HG02852 (cell line): Measurements from ENCODE around the gene CUEDC2.

Experiments
- ATAC-seq: cut with Tn5 transposase; IDR thresholded peaks from one replicate; pipeline ENCODE4 v1.9.1; 2021; ENCODE audit warnings: mild to moderate bottlenecking, moderate library complexity; ENCODE audit not compliant: unreplicated experiment

Gene CUEDC2

DNA sequence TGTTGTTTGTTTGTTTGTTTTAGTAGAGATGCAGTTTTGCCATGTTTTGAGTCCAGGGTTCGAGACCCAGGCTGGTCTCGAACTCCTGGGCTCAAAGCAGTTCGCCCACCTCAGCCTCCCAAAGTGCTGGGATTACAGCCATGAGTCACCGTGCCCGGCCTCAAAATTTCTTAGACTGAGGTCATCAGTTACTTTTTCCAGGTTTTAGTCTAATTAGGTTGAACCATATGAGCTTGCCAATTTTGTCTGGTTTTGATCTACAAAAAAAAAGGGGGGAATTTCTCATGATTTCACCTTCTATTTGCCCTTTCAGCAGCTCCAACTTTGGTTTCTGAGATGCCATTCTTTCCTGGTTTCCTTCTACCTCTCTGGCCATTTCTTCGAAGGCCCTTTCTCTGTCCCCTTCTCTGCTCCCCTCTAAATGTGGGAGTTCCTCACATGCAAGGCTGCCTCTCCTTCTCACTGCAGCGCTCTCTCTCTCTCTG is 5.5 kb downstream of the CUEDC2 start:
- ATAC-seq: no peak

GRCh38 chr10:102425444-102425843 is 6.9 kb downstream of the CUEDC2 start:
- no peak for ATAC-seq

GRCh38 chr10:102424916-102425315 is 7.5 kb downstream of the CUEDC2 start:
- no peak for ATAC-seq

DNA sequence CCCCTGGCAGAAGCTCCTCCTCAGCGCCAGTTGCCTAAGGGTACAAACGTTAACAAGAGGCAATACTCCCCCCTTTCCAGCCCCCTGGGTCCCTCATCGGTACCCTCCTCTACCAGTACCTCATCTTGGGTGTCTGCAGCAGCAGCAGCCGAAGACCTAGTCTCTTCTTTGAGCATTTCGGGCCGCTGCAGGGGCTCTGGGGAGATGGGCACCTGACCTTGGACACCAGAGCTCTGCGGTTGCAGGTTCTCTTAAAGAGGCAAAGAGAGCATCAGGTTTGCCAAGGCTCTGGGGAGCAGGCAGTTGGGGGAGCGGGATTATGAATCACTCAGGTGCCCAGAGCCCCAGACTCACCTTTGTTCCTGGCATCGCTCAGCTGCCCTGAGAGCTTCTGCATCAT is 8.2 kb downstream of the CUEDC2 start:
- no peak for ATAC-seq

DNA sequence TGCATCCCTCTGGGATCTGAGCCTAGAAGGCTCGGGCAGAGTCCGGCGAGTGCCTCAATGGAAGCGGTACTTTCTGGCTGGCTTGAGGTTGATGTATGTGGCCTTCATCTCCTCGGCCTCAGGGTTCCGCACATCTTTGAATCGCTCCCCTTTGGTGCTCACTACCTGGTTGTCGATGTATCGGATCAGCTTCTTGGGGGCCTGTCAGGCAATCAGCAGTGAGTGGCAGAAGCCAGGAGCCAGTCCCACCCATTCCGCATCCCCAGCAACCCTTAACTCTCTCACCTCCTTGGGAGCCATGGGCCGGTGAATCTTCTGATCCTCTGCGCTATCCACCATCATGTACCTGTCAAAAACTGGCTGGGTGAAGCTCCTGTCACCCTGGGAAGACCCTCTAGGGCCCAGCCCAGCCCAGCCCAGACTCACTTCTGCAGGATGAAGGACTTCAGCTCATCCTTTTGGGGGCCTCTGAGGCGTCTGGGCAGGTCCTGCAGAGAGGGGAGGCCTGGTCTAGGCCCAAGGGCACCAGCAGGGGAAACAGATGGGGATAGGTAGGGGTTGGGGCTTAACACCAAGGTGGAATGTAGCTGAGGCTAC is 8.9 kb downstream of the CUEDC2 start:
- ATAC-seq: no peak

GRCh38 chr10:102422545-102423129 is 9.7 kb downstream of the CUEDC2 start:
- no peak for ATAC-seq

GRCh38 chr10:102421757-102422512 is 10.4 kb downstream of the CUEDC2 start:
- no peak for ATAC-seq

- ATAC-seq: peak; percentile 5
Measured at GRCh38 chr10:102421507-102421756, 10.9 kb downstream of the CUEDC2 start.

DNA sequence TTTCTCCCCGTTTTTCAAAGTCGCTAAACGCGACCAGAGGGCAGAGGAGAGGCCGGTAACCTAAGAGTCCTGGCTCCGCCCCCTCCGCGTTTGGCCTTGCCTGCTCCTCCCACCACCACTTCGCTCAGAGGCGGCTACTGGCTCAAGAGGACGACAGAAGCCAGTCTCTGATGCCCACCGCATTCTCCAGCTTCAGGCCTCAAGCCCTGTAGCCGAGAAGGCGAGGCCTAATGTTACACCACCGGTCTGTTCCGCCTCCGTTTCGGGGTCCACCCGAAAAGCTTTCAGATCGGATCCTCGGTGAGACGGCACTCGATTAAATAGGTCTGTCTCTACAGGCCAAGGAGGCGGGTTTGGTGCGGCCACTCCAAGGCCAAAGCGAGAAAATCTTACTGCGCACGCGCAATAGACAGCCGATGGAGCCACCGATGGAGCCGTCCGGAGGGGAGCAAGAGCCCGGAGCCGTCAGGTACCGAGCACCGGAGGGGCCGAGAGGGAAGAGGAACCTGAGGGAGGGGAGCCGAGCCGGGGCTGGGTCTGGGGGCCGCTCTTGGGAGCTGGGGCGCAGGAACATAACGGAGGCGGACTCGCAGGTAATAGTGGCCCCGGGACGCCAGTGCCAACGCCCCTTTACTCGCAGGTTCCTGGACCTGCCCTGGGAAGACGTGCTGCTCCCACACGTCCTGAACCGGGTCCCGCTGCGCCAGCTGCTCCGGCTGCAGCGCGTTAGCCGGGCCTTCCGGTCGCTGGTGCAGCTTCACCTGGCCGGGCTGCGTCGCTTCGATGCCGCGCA is 11.5 kb downstream of the CUEDC2 start, which contains the start of gene FBXL15:
Gene FBXL15, plus strand, starts transcription at position 123 of the 793 bp plus-strand sequence. Its CDS starts 294 bp downstream, at position 417.
- peak; percentile 77 for ATAC-seq

DNA sequence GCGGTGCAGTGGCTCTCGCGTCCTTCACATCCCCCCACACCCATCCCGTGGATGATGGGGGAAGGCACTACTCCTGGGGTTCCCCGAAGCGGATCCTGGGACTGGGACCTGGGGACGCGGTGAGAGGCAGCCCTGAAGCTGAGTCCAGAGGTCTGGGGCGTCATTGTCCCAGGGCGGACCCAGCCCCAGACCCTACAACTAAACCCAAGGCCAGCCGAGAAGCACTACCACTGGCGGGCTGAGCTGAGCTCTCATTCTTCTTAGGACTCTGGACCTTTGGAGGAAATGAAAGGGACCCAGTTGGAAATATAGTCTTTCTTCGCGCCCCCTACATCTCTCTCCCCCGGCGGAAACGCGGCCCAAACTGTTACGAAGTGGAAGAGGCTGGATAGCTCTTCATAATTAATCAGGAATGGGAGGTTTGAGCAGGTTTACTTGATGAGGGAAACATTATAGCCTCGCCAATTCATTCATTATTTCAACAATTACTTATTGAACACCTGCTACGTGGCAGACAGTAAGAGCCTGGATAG is 12.1 kb downstream of the CUEDC2 start:
- no peak for ATAC-seq

GRCh38 chr10:102419269-102420180 is 12.8 kb downstream of the CUEDC2 start:
- no peak for ATAC-seq

DNA sequence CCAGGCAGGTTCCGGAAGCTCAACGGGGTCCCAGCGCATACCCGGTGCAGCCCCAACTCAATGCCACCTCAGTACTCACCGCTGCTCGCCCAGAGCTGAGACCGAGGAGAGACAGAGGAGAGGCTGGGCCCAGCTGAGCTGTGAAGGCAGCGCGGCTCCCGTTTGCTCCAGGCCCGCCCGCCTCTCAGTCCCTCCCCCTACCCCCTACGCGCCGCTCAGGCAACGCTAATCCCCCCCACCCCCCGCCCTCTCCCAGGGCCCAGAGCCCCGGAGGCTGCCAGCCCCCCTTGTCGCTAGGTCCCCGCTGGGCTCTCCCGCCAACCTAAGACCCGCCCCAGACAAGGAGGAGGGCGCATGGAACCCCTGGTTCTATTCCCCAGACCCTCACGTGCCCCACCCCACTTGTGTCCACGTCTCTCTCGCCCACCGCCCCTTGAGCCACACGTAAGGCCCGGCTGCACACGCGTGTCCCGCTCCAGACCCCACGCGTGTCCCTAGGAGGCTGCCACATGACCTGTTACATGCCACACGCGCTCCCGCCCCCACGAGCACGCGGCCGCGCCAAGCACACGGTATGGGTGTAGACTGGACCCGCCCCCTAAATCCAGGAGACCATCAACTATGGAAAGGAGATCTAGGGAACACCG is 13.6 kb downstream of the CUEDC2 start, which contains the start of gene PSD:
Gene PSD, minus strand, starts transcription at position 164 of the 647 bp plus-strand sequence. CDS start 1,747 bp downstream, outside the sequence.
- ATAC-seq: no peak

- ATAC-seq: no peak
Measured at GRCh38 chr10:102416695-102417094, 15.7 kb downstream of the CUEDC2 start.

DNA sequence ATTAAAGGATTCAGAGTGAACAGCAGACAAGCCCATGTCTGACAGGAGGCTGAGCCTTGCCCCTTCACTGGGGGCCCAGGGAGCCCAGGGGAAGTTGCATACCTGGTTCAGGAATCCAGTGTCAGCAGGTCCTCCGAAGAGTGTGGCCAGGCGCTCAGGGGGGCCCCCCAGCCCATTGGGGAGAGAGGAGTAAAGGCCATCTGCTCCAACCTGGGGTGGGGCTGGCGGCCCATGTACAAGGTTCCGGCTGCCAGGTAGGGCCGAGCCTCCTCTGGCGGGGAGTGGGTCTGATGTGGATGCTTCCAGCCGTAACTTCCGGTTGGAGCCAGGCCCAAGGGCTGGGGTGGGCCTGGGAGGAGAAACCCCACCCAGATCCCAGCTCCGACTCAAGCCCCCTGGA is 16.1 kb downstream of the CUEDC2 start:
- no peak for ATAC-seq

GRCh38 chr10:102414749-102415148 is 17.6 kb downstream of the CUEDC2 start:
- no peak for ATAC-seq

DNA sequence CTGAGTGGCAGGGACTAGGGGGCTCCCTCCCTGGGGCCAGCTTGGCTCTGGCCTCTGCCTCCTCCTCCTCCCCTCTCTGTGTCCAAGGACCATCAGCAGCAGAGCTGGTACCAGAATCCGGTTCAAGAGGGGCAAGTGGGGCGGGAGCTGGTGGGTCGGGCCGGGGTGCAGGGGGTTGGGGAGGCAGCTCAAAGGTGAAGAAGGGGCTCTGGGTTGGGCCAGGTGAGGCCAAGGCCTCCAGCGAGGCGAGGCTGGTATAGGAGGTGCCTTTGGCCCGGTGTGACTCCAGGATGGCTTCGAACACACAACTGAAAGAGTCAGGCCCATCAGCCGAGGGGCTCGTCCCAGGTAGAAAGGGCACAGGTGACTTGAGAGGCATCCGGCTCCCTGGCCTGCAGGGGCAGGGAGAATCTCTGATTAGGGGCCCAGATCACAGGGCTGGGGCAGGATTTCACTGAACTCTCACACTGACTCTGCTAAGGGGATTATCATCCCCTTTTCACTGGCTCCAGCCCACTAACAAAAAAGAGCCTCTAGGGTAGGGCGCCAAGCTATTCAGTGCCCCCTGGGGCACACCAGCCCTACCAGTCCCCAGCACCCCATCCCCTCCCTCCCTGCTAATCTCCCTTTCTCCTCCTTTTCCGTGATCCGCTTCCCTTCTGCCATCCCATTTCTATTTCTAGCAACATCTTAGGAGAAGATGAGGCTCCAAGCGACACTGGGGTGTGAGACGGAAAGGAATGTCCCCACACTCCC is 18.4 kb downstream of the CUEDC2 start:
- ATAC-seq: no peak

- ATAC-seq: no peak
Measured at GRCh38 chr10:102413053-102413705, 19.2 kb downstream of the CUEDC2 start.

GRCh38 chr10:102412293-102412692 is 20.1 kb downstream of the CUEDC2 start:
- no peak for ATAC-seq
